Activated naive CD8-positive, alpha-beta T cell (primary cell): ENCODE results near the gene FXYD1.

Experiments
- H3K27ac Mint-ChIP-seq: one replicate; pipeline ENCODE4 v1.8.0; 2021; ENCODE audit warnings: mixed read lengths
- H3K27me3 Mint-ChIP-seq: one replicate; pipeline ENCODE4 v1.8.0; 2021; ENCODE audit warnings: mixed read lengths
- H3K36me3 Mint-ChIP-seq: one replicate; pipeline ENCODE4 v1.8.0; 2021; ENCODE audit warnings: mixed read lengths
- H3K4me1 Mint-ChIP-seq: one replicate; pipeline ENCODE4 v1.8.0; 2021; ENCODE audit warnings: low read depth, mixed read lengths
- H3K4me3 Mint-ChIP-seq: one replicate; pipeline ENCODE4 v1.8.0; 2021; ENCODE audit warnings: mild to moderate bottlenecking, mixed read lengths
- H3K9me3 Mint-ChIP-seq: one replicate; pipeline ENCODE4 v1.8.0; 2021; ENCODE audit warnings: low read depth, mixed read lengths

FXYD1 gene

DNA sequence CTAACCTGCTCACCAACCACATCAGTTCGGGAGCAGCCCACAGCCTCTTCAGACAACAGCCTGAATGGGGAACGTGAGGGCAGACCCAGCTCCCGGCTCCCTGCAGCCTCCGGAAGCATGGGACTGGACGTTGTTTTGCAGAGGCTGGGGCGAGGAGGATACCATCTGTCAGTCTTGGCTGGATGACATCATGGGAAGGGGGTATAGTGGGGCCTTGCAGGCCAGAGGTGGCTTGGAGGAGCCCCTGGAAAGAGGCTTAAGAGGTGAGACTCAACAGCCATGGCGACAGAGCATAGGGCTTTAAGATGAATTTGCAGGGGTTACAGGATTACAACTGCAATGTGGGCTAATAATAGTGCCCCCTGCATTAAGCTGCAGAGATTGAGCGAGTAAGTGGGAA lies 21.5 kb upstream of the FXYD1 start:
- no peaks in the 10 kb centered on the region for H3K36me3 Mint-ChIP-seq
- no peaks in the 10 kb centered on the region for H3K9me3 Mint-ChIP-seq
- no peaks in the 10 kb centered on the region for H3K27me3 Mint-ChIP-seq
- no peak overlapping the region for H3K4me3 Mint-ChIP-seq
- H3K27ac Mint-ChIP-seq = no peak overlapping the region
- H3K4me1 Mint-ChIP-seq = peaks cover 9% of the 10 kb centered on the region

DNA sequence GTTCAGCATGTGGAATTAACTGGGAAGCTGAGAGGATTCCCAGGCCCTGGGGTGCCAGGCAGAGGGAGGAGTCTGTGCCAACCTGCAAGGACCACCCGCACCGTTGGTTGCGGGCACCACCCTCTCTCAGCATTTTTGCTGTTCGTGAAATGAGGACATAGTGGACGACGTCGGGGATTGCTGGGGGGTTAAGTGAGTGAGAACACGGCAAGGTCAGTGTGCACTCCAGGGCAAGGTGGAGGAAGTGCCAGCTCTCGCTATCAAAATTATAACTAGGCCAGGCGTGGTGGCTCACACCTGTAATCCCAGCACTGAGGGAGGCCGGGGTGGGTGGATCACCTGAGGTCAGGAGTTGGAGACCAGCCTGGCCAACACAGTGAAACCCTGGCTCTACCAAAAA lies 20.8 kb upstream of the FXYD1 start:
- Mint-ChIP-seq H3K9me3 (no peaks in the 10 kb centered on the region), H3K27ac (no peak overlapping the region), H3K27me3 (no peaks in the 10 kb centered on the region), H3K4me1 (peaks cover 9% of the 10 kb centered on the region), H3K36me3 (no peaks in the 10 kb centered on the region), H3K4me3 (no peak overlapping the region)

DNA sequence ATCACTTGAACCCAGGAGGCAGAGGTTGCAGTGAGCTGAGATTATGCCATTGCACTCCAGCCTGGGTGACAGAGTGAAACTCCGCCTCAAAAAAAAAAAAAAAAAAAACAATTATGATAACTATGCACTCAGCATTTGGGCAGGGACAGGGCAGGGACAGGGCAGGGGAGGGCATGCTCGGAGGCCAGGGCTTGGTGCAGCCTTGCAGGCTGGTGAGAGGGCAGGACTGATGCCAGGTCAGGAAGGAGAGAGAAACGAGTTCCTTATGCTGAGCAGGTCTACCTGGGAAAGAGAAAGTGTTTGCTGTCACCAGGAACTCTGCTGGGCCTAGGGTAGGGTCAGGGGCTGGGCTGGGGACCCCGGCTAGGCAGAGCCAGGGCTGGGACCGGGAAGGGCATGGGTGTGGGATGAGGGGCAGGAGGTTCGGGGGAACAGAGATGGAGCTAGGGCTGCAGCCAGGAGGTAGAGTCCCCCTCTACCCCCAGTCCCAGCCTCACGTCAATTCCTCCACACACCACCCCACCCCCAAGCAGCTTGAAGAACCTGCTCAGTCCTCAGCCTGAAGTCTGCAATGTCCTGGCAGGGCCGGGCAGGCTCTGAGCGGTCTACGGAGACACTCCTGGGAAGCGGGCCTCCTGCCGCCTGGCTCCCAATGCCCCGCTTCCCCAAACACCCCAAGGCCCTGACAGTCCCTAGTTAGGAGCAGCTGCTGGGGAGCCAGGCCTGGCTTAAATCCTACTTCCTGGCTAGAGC lies 20.2 kb upstream of the FXYD1 start:
- Mint-ChIP-seq H3K27ac (no peak overlapping the region), H3K36me3 (no peaks in the 10 kb centered on the region), H3K9me3 (no peaks in the 10 kb centered on the region), H3K27me3 (no peaks in the 10 kb centered on the region), H3K4me1 (peaks cover 9% of the 10 kb centered on the region), H3K4me3 (no peak overlapping the region)

DNA sequence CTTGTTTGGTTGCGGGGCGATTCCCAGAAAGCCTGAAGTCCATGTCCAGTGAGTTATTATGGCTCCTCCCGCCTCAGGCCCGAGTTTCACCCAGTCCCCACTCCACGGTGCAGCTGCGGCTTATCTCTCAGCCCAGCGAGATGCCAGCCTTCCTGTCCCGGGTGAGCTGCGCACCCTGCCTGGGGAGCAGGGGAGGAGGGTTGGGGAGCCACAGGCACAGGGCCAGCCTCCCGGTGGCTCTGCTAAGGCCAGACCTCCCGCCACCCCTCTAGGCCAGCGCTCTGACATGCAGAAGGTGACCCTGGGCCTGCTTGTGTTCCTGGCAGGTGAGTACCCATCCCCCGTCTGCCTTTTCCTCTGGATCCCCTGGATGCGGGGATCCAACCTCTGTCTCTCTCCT lies 19.5 kb upstream of the FXYD1 start:
- H3K27me3 Mint-ChIP-seq = no peaks in the 10 kb centered on the region
- no peak overlapping the region for H3K4me3 Mint-ChIP-seq
- H3K9me3 Mint-ChIP-seq = no peaks in the 10 kb centered on the region
- peaks cover 13% of the 10 kb centered on the region for H3K4me1 Mint-ChIP-seq
- H3K27ac Mint-ChIP-seq = no peak overlapping the region
- no peaks in the 10 kb centered on the region for H3K36me3 Mint-ChIP-seq

DNA sequence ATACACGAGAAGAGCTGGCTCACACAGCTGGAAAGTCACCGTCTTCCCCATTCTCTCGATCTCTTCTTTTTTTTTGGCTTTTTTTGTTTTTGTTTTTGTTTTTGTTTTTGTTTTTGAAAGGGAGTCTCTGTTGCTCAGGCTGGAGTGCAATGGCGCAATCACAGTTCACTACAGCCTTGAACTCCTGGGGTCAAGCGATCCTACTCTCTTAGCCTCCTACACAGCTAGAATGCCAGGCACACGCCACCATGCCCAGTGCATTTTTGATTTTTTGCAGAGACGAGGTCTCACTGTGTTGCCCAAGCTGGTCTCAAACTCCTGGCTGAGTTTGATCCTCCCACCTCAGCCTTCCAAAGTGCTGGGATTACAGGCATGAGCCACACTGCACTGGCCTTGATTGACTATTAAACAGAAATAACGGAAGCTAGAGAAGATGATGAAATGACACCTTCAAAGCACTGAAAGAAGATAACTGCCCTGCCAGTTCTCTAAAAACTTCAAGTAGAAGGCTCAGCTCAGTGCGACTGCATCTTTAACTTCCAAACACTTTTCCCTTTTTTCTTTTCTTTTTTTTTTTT lies 19.0 kb upstream of the FXYD1 start:
- H3K4me1 Mint-ChIP-seq = peaks cover 15% of the 10 kb centered on the region
- H3K36me3 Mint-ChIP-seq = no peaks in the 10 kb centered on the region
- H3K27me3 Mint-ChIP-seq = no peaks in the 10 kb centered on the region
- H3K27ac Mint-ChIP-seq = no peak overlapping the region
- no peak overlapping the region for H3K4me3 Mint-ChIP-seq
- H3K9me3 Mint-ChIP-seq = no peaks in the 10 kb centered on the region

DNA sequence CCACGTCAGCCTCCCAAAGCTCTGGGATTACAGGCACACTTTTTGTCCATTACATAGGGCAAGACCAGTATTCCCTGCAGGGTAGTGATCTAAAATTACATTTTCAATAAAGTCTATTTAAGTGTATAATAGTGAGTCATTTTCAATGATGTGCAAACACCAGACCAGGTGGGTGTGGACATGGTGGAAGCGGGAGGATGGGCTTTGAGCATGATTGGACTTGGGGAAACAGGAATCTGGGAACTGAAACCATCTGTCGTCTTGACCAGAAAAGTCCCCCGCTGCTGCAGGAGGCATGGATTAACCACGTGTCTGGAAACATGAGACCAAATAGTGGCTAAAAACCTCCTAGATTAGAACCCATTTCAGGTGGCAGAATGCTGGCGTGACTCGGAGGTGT lies 18.1 kb upstream of the FXYD1 start:
- Mint-ChIP-seq H3K27ac (no peak overlapping the region), H3K36me3 (no peaks in the 10 kb centered on the region), H3K4me1 (peaks cover 14% of the 10 kb centered on the region), H3K4me3 (no peak overlapping the region), H3K27me3 (no peaks in the 10 kb centered on the region), H3K9me3 (no peaks in the 10 kb centered on the region)

DNA sequence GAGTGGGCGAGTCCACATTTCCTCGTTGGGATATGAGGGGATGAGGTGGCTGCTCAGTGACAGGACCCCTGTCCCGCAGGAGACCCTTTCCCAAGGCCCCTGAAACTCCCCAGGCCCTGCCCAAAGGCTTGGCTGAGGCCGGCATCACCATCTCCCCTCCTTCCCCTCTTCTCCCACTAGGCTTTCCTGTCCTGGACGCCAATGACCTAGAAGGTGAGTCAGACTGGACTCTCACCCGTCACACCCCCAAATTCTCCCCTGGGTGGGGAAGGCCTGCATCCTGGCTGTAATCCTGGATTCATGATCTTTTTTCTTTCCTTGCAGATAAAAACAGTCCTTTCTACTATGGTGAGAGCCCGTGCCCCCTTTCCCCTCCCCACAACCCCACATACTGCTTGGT lies 17.7 kb upstream of the FXYD1 start:
- Mint-ChIP-seq H3K4me3 (no peak overlapping the region), H3K9me3 (no peaks in the 10 kb centered on the region), H3K27ac (no peak overlapping the region), H3K27me3 (no peaks in the 10 kb centered on the region), H3K36me3 (no peaks in the 10 kb centered on the region), H3K4me1 (peaks cover 14% of the 10 kb centered on the region)

DNA sequence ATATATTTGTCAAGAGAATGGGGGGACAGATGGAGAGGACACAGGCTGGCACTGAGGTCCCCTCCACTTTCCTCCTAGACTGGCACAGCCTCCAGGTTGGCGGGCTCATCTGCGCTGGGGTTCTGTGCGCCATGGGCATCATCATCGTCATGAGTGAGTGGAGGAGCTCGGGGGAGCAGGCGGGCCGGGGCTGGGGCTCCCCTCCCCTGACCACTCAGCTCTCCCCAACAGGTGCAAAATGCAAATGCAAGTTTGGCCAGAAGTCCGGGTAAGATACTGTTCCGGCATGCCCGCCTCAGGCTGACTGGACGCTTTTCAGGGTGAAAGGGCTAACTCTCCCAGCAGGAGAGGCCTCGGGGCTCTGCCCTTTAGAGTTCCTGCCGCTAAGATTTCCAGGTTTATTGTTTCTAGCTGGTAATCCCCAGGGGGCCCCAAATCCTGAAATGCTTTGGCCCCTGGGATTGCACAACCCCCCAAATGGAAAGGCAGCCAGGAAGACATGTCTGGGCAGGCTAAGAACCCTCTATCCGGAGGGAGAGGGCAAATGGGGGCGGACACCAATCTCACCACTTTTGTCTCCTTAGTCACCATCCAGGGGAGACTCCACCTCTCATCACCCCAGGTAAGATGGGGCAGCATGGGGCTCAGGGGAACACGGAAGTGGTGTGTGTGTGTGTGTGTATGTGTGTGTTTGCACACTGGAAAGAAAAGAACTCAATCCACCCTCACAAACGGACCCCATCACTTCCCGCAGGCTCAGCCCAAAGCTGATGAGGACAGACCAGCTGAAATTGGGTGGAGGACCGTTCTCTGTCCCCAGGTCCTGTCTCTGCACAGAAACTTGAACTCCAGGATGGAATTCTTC lies 15.7 kb upstream of the FXYD1 start:
- peaks cover 11% of the 10 kb centered on the region for H3K4me1 Mint-ChIP-seq
- no peak overlapping the region for H3K27ac Mint-ChIP-seq
- no peak overlapping the region for H3K4me3 Mint-ChIP-seq
- no peaks in the 10 kb centered on the region for H3K9me3 Mint-ChIP-seq
- H3K36me3 Mint-ChIP-seq = no peaks in the 10 kb centered on the region
- no peaks in the 10 kb centered on the region for H3K27me3 Mint-ChIP-seq

DNA sequence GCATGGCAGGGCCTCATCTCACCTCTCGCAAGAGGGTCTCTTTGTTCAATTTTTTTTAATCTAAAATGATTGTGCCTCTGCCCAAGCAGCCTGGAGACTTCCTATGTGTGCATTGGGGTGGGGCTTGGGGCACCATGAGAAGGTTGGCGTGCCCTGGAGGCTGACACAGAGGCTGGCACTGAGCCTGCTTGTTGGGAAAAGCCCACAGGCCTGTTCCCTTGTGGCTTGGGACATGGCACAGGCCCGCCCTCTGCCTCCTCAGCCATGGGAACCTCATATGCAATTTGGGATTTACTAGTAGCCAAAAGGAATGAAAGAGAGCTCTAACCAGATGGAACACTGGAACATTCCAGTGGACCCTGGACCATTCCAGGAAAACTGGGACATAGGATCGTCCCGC lies 15.1 kb upstream of the FXYD1 start:
- Mint-ChIP-seq H3K27me3 (no peaks in the 10 kb centered on the region), H3K36me3 (no peaks in the 10 kb centered on the region), H3K9me3 (no peaks in the 10 kb centered on the region), H3K4me1 (peaks cover 11% of the 10 kb centered on the region), H3K4me3 (peak overlapping the region; percentile 84), H3K27ac (no peak overlapping the region)

DNA sequence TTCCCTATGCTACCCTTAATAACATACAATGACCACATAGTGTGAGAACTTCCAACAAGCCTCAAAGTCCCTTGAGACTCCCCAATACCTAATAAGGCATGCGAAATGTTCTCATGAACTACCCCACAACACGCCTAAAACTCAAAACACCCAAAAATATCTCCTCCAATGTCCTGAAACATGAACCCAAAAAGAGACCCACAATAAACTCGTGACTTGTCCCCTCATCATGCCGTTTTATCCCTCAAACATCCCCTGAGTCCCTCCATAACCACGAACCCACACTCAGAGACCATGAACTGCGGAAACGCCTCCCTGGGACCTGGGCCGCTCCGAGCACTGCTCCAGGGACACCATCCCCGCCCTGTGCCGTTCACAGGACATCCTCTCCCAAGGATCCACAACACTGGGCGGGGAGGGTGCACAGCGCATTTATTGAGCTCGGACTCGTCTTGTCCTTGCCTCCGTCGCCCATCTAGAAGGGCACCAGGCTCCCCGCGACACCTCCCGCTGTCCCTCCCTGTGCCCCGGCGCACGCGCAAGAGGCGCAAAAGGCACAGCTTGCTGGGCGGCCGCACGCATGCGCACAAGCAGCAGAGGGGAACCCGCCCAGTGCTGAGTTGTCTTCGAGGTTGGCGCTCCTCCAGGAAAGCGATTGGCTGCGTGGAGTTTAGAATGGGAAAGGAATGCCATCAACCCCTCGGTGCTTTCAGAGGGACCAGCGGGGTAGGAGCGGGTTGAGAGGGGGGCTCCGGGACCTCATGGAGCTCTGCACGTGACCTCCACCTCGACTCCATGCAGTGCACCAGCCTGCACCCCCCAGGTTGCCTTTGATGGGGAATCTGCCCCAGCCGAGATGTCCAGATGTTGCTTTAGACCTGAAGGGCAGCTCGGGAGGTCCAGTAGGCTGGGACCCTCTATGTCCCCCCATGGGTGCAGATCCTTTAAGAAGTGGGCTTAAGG lies 14.2 kb upstream of the FXYD1 start:
- Mint-ChIP-seq H3K4me3 (peak overlapping the region; percentile 84), H3K36me3 (no peaks in the 10 kb centered on the region), H3K27ac (peak overlapping the region; percentile 67), H3K27me3 (no peaks in the 10 kb centered on the region), H3K4me1 (peaks cover 11% of the 10 kb centered on the region), H3K9me3 (no peaks in the 10 kb centered on the region)

DNA sequence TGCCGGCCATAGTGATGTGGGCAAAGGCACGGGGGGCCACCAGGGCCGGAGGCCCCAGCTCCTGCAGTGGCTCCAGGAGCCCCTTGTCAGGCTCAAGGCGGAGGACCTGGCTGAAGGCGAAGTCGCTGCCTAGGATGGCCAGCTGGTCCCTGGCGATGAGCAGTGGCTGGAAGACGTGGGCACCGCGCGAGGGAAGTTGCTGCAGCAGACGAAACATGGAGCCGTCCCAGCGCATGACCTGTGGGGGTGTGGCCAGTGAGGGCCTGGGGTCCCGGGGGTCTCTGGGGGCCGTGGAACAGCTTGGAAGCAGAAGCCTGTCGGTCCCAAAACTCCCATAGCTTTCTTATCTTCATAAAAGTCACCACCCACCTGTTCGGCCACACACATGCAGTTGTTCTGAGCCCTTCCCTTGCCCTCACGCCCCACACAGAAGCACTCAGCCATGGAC lies 13.3 kb upstream of the FXYD1 start:
- Mint-ChIP-seq H3K27ac (no peak overlapping the region), H3K36me3 (no peaks in the 10 kb centered on the region), H3K4me3 (peak overlapping the region; percentile 35), H3K9me3 (no peaks in the 10 kb centered on the region), H3K27me3 (no peaks in the 10 kb centered on the region), H3K4me1 (peaks cover 11% of the 10 kb centered on the region)

DNA sequence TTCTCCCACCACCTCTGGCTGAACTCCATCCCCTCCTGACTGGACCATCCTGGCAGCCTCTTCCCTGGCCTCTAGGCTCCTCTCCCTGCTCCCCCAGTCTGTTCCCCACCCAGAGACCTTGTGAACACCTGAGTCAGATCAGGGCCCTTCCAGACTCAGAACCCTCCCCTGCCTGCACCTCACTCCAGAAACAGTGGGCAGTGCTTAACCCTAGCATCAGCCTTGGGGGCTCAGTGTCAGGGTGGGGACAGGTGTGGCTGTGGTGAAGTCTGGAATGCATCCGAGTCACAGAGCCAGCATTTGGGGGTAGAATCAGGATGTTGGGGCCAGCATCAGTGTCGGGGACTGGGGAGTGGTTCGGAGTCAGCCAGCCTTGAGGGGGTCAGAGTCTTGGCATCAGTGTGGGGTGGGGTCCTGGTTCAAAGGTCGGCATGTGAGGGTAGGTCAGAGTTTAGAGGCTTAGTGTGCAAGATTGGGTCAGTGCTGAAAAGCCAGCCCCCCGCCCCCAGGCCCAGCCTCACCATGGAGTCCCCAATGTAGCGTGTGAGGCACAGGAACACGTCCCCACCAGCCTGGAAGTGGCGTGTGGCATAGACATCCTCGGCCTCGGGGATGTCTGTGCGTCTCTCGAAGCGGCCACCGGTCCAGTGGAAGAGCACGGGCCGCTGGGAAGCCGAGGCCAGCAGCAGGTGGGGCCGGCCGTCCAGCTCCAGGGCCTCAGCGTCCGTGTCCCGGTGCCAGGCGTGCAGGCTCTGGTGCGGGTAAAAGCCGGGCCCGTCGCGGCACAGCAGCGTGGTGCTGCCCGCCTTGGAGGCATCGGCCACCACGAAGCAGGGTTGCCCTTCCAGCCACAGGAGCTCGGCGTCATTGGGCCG lies 12.6 kb upstream of the FXYD1 start:
- Mint-ChIP-seq H3K36me3 (no peaks in the 10 kb centered on the region), H3K9me3 (no peaks in the 10 kb centered on the region), H3K27me3 (no peaks in the 10 kb centered on the region), H3K4me3 (peak overlapping the region; percentile 35), H3K4me1 (peaks cover 11% of the 10 kb centered on the region), H3K27ac (no peak overlapping the region)

DNA sequence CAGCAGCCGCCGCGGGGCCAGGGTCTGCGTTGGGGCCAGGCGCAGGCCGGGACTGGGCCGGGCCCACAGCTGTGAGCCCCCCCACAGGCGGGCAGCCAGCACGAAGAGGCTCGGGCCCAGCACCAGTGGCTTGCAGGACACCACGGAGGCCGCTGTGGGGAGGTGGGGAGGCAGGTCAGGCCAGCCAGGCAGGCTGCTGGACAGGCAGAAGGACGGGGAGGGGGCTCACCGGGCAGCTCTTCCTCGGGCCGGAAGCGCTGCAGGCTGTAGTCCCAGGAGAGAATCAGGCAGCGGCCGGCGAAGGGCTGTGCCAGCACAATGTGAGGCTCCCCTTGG lies 12.0 kb upstream of the FXYD1 start:
- peaks cover 11% of the 10 kb centered on the region for H3K4me1 Mint-ChIP-seq
- no peak overlapping the region for H3K4me3 Mint-ChIP-seq
- H3K9me3 Mint-ChIP-seq = no peaks in the 10 kb centered on the region
- no peaks in the 10 kb centered on the region for H3K27me3 Mint-ChIP-seq
- H3K36me3 Mint-ChIP-seq = no peaks in the 10 kb centered on the region
- no peak overlapping the region for H3K27ac Mint-ChIP-seq

DNA sequence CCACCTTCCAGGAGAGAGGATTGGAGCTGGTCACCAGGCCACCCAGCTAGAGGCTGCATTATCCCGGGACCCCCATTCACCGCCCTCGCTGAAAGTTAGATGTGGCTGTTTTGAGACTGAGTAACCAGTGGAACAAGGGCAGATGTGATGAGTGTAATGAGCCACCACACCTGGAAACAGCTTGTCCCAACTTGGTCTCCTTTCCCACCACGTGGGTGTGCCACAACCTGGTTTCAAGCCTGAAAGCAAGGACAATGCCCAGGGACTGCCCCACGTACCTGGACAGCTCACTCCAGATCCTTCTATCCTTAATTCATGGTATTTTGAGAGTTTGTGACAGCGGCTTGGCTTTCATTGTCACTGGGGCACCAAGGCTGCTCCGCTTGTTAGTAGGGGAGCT lies 10.8 kb upstream of the FXYD1 start:
- peaks cover 11% of the 10 kb centered on the region for H3K4me1 Mint-ChIP-seq
- no peak overlapping the region for H3K4me3 Mint-ChIP-seq
- H3K27me3 Mint-ChIP-seq = no peaks in the 10 kb centered on the region
- no peak overlapping the region for H3K27ac Mint-ChIP-seq
- peaks cover 6% of the 10 kb centered on the region for H3K9me3 Mint-ChIP-seq
- no peaks in the 10 kb centered on the region for H3K36me3 Mint-ChIP-seq
